ENCODE data around the gene DDRGK1. TPM values are rescaled to one million over a fixed set of nuclear protein-coding genes. Genes with fewer than 3 reads are reported as not detected.

Gene DDRGK1
- polyA plus RNA-seq, 1 donor from 2014 or later, result 67.6 TPM

DNA sequence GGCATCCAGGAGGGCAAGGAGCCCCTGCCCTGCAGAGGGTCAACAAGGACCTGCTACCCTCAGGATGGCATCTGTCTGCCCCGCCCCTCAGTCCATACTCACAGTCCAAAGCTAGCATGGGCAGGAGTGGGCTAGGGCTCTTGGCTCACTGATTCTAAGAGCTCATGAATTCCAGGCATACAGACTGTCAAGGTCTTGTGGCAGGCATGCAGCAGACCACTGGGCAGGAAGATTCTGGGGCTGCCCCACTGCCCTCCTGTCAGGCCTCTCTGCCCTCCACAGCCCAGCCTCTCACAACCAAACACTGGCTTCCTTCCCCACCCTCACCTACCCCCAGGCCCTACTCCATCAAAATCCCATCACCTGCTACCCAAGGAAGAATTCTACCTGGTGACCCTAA, 40.1 kb upstream of the DDRGK1 start:
- H3K4me2 ChIP-seq (ENCODE audit: low read length), result no peak overlapping the region
- H3K9ac ChIP-seq (ENCODE audit: low read length), result no peak overlapping the region
- no peaks in the 10 kb centered on the region for H3F3A ChIP-seq (ENCODE audit: insufficient read depth, low read length, poor library complexity, severe bottlenecking)
- H3K27ac ChIP-seq (ENCODE audit: low read length), result no peak overlapping the region
- H4K20me1 ChIP-seq (ENCODE audit: insufficient read depth), result no peaks in the 10 kb centered on the region
- H3K9me3 ChIP-seq (ENCODE audit: low read length), result no peaks in the 10 kb centered on the region
- H3K4me3 ChIP-seq (ENCODE audit: low read length), result no peak overlapping the region
- no peak overlapping the region for H2AFZ ChIP-seq (ENCODE audit: low read depth, low read length)
- no peaks in the 10 kb centered on the region for H3K36me3 ChIP-seq (ENCODE audit: insufficient read depth, low read length)
- TF ChIP-seq EZH2 (IDR thresholded peaks at IDR 0.05; ENCODE audit: borderline replicate concordance, insufficient read depth, low read length, poor library complexity, severe bottlenecking), result no peak
- TF ChIP-seq SMC3 (conservative IDR thresholded peaks at IDR 0.05; ENCODE audit: poor library complexity), result no peak
- TF ChIP-seq, protein P1, sequence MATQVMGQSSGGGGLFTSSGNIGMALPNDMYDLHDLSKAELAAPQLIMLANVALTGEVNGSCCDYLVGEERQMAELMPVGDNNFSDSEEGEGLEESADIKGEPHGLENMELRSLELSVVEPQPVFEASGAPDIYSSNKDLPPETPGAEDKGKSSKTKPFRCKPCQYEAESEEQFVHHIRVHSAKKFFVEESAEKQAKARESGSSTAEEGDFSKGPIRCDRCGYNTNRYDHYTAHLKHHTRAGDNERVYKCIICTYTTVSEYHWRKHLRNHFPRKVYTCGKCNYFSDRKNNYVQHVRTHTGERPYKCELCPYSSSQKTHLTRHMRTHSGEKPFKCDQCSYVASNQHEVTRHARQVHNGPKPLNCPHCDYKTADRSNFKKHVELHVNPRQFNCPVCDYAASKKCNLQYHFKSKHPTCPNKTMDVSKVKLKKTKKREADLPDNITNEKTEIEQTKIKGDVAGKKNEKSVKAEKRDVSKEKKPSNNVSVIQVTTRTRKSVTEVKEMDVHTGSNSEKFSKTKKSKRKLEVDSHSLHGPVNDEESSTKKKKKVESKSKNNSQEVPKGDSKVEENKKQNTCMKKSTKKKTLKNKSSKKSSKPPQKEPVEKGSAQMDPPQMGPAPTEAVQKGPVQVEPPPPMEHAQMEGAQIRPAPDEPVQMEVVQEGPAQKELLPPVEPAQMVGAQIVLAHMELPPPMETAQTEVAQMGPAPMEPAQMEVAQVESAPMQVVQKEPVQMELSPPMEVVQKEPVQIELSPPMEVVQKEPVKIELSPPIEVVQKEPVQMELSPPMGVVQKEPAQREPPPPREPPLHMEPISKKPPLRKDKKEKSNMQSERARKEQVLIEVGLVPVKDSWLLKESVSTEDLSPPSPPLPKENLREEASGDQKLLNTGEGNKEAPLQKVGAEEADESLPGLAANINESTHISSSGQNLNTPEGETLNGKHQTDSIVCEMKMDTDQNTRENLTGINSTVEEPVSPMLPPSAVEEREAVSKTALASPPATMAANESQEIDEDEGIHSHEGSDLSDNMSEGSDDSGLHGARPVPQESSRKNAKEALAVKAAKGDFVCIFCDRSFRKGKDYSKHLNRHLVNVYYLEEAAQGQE (IDR thresholded peaks at IDR 0.05; ENCODE audit: borderline replicate concordance), result no peak
- TF ChIP-seq, protein P2, sequence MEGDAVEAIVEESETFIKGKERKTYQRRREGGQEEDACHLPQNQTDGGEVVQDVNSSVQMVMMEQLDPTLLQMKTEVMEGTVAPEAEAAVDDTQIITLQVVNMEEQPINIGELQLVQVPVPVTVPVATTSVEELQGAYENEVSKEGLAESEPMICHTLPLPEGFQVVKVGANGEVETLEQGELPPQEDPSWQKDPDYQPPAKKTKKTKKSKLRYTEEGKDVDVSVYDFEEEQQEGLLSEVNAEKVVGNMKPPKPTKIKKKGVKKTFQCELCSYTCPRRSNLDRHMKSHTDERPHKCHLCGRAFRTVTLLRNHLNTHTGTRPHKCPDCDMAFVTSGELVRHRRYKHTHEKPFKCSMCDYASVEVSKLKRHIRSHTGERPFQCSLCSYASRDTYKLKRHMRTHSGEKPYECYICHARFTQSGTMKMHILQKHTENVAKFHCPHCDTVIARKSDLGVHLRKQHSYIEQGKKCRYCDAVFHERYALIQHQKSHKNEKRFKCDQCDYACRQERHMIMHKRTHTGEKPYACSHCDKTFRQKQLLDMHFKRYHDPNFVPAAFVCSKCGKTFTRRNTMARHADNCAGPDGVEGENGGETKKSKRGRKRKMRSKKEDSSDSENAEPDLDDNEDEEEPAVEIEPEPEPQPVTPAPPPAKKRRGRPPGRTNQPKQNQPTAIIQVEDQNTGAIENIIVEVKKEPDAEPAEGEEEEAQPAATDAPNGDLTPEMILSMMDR (IDR thresholded peaks at IDR 0.05; ENCODE audit: poor library complexity, severe bottlenecking), result no peak
- TF ChIP-seq POLR2AphosphoS5 (IDR thresholded peaks at IDR 0.05), result no peak
- TF ChIP-seq RAD21 (conservative IDR thresholded peaks at IDR 0.05), result no peak
- no peak for TF ChIP-seq TAF1 (IDR thresholded peaks at IDR 0.05; ENCODE audit: low read depth)
- TF ChIP-seq MXI1 (conservative IDR thresholded peaks at IDR 0.05; ENCODE audit: poor library complexity, severe bottlenecking), result no peak
- no peak for TF ChIP-seq EP300 (conservative IDR thresholded peaks at IDR 0.05; ENCODE audit: poor library complexity, severe bottlenecking)
- H3K9me2 ChIP-seq (ENCODE audit: insufficient read depth, low read length), result no peaks in the 10 kb centered on the region
- H3K79me2 ChIP-seq (replicated peaks; ENCODE audit: insufficient read depth, low read length), result no peaks in the 10 kb centered on the region
- H3K27me3 ChIP-seq (ENCODE audit: insufficient read depth, low read depth, low read length), result peaks cover 51% of the 10 kb centered on the region

DNA sequence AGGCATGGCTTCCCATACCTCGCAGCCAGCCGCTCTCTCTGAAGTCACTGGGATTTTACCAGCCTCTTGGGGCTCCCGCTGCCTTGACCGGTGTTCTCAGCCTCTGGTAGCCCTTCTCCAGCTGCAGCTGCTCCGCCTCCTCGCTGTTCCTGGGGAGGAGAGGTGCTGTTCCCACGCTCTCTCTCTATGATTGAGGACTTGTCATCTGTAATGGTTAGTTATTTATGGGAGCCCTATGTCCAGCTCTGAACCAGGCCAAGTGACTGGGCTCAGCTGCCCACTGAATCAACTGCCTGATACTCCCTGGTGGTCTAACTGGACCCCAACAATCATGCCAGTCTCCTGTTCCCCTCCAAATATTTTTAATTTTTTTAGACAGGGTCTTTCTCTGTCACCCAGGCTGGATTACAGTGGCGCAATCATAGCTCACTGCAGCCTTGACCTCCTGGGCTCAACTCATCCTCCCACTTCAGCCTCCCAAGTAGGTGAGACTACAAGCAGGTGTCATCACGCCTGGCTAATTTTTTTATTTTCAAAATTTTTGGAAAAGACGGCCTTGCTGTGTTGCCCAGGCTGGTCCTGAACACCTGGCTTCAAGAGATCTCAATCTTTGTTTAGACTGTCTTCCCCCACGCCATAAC, 39.4 kb upstream of the DDRGK1 start:
- no peak overlapping the region for H3K4me3 ChIP-seq (ENCODE audit: low read length)
- no peak overlapping the region for H3K4me2 ChIP-seq (ENCODE audit: low read length)
- no peak overlapping the region for H2AFZ ChIP-seq (ENCODE audit: low read depth, low read length)
- no peak for TF ChIP-seq SMC3 (conservative IDR thresholded peaks at IDR 0.05; ENCODE audit: poor library complexity)
- TF ChIP-seq, protein P2 (IDR thresholded peaks at IDR 0.05; ENCODE audit: poor library complexity, severe bottlenecking), result no peak
- TF ChIP-seq RAD21 (conservative IDR thresholded peaks at IDR 0.05), result no peak
- TF ChIP-seq EZH2 (IDR thresholded peaks at IDR 0.05; ENCODE audit: borderline replicate concordance, insufficient read depth, low read length, poor library complexity, severe bottlenecking), result no peak
- no peak for TF ChIP-seq TAF1 (IDR thresholded peaks at IDR 0.05; ENCODE audit: low read depth)
- TF ChIP-seq, protein P1 (IDR thresholded peaks at IDR 0.05; ENCODE audit: borderline replicate concordance), result no peak
- no peak for TF ChIP-seq EP300 (conservative IDR thresholded peaks at IDR 0.05; ENCODE audit: poor library complexity, severe bottlenecking)
- TF ChIP-seq POLR2AphosphoS5 (IDR thresholded peaks at IDR 0.05), result no peak
- TF ChIP-seq MXI1 (conservative IDR thresholded peaks at IDR 0.05; ENCODE audit: poor library complexity, severe bottlenecking), result no peak
- no peak overlapping the region for H3K9ac ChIP-seq (ENCODE audit: low read length)
- H3K9me3 ChIP-seq (ENCODE audit: low read length), result no peaks in the 10 kb centered on the region
- no peak overlapping the region for H3K27ac ChIP-seq (ENCODE audit: low read length)
- no peaks in the 10 kb centered on the region for H3K9me2 ChIP-seq (ENCODE audit: insufficient read depth, low read length)
- no peaks in the 10 kb centered on the region for H3K36me3 ChIP-seq (ENCODE audit: insufficient read depth, low read length)
- no peaks in the 10 kb centered on the region for H4K20me1 ChIP-seq (ENCODE audit: insufficient read depth)
- no peaks in the 10 kb centered on the region for H3K79me2 ChIP-seq (replicated peaks; ENCODE audit: insufficient read depth, low read length)
- peaks cover 51% of the 10 kb centered on the region for H3K27me3 ChIP-seq (ENCODE audit: insufficient read depth, low read depth, low read length)
- H3F3A ChIP-seq (ENCODE audit: insufficient read depth, low read length, poor library complexity, severe bottlenecking), result no peaks in the 10 kb centered on the region
